Breast epithelium (tissue), 3 donors: ENCODE measurements around the gene POLR2L.

Experiments
- CTCF ChIP-seq, 3 donors: fragments of 450-650 bp; IDR thresholded peaks; one replicate each; pipeline ENCODE4 v1.5.1; 2016 to 2017; ENCODE audit warnings: antibody characterized with exemption in 3 of 3, mild to moderate bottlenecking in 3 of 3, moderate library complexity in 3 of 3
- POLR2AphosphoS5 ChIP-seq, 3 donors: sonication (generic); formaldehyde crosslinking; IDR thresholded peaks; one replicate each; pipeline ENCODE4 v1.6.1; 2017; ENCODE audit warnings: antibody characterized with exemption in 3 of 3

GRCh38 chr11:856397-856796 lies 14.1 kb upstream of the POLR2L start:
- TF ChIP-seq CTCF (IDR thresholded peaks at IDR 0.05) (no peak), POLR2AphosphoS5 (IDR thresholded peaks at IDR 0.05) (no peak)
